HG03521 (cell line): Measurements from ENCODE around the gene RAB6A.

Experiments
- ATAC-seq: cut with Tn5 transposase; IDR thresholded peaks from one replicate; pipeline ENCODE4 v1.9.1; 2021; ENCODE audit warnings: mild to moderate bottlenecking, moderate library complexity; ENCODE audit not compliant: unreplicated experiment

Gene RAB6A

GRCh38 chr11:73633999-73634398 is 126.9 kb downstream of the RAB6A start:
- ATAC-seq, result no peak

- no peak for ATAC-seq
Observed at GRCh38 chr11:73632996-73633395, 127.9 kb downstream of the RAB6A start.

DNA sequence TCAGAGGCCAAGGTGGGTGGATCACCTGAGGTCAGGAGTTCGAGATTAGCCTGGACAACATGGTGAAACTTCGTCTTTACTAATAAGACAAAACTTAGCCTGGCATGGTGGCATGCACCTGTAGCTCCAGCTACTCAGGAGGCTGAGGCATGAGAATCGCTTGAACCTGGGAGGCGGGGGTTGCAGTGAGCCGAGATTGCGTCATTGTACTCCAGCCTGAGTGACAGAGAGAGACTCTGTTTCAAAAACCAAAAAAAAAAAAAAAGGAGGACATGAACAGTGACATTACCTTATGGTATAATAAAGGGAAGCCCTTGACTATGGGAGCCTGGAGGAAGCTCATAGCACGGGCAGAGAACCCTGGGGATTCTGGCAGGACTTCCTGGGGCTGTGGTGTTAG is 131.0 kb downstream of the RAB6A start:
- no peak for ATAC-seq

- ATAC-seq, result no peak
Observed at GRCh38 chr11:73625696-73626318, 135.1 kb downstream of the RAB6A start.
